ENCODE measurements around the gene LARP4B. TPM values are rescaled to one million over a fixed set of nuclear protein-coding genes. Genes with fewer than 3 reads are reported as not detected.

The LARP4B gene
- total RNA-seq, 4 donors from 2014 or later = 17.4 to 76.8 (median 32.2) TPM

- intact Hi-C loops (cut with DNase I; ENCODE audit: low total_unique reads) = no loop called here
- no peak overlapping the region for H3K4me3 ChIP-seq
- no peaks in the 10 kb centered on the region for H3K9me3 ChIP-seq
- no peak for DNase-seq
- no peaks in the 10 kb centered on the region for H3K4me1 ChIP-seq
- TF ChIP-seq, protein P1, sequence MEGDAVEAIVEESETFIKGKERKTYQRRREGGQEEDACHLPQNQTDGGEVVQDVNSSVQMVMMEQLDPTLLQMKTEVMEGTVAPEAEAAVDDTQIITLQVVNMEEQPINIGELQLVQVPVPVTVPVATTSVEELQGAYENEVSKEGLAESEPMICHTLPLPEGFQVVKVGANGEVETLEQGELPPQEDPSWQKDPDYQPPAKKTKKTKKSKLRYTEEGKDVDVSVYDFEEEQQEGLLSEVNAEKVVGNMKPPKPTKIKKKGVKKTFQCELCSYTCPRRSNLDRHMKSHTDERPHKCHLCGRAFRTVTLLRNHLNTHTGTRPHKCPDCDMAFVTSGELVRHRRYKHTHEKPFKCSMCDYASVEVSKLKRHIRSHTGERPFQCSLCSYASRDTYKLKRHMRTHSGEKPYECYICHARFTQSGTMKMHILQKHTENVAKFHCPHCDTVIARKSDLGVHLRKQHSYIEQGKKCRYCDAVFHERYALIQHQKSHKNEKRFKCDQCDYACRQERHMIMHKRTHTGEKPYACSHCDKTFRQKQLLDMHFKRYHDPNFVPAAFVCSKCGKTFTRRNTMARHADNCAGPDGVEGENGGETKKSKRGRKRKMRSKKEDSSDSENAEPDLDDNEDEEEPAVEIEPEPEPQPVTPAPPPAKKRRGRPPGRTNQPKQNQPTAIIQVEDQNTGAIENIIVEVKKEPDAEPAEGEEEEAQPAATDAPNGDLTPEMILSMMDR (IDR thresholded peaks at IDR 0.05) = no peak
- TF ChIP-seq POLR2A (IDR thresholded peaks at IDR 0.05) = no peak
- H3K27me3 ChIP-seq = no peaks in the 10 kb centered on the region
- no peak overlapping the region for H3K27ac ChIP-seq
- no peaks in the 10 kb centered on the region for H3K36me3 ChIP-seq
These were observed 33.5 kb upstream of the LARP4B start for GRCh38 chr10:964988-965417.

DNA sequence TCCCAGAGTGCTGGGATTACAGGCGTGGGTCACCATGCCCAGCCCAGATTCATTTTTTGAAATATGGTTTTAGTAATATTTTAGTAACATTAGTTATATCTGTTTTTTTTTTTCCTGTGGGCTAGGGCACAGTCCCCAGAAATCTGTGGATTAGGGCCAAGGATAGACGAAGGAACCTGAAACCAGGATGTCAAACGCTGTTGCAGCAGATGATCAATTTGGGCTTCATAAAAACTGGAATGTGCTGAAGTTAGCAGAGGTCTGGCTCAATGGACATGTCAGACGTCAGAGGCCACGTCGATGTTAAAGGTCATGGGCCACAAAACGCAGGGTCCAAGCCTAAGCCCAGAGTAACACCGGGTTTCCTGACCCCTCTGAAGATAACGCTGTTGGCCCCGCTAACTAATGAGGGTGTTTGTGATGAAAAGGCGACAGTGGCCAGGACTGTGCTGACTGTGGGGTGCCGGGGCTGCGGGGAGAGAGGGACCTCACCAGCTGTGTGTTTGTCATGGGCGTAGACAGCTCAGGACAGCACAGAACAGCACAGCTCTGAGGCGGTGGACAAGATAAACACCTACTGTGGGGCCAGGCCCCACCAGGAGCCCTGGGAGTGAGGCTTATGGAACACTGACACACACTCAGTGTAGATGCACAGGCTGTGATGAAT, 32.9 kb upstream of the LARP4B start:
- intact Hi-C loops (cut with DNase I; ENCODE audit: low total_unique reads) = no loop called here
- DNase-seq = no peak

GRCh38 chr10:963655-964054, 32.1 kb upstream of the LARP4B start:
- H3K4me1 ChIP-seq = no peaks in the 10 kb centered on the region
- no peak for DNase-seq
- TF ChIP-seq, protein P1 (IDR thresholded peaks at IDR 0.05) = no peak
- no peak for TF ChIP-seq POLR2A (IDR thresholded peaks at IDR 0.05)
- H3K4me3 ChIP-seq = no peak overlapping the region
- intact Hi-C loops (cut with DNase I; ENCODE audit: low total_unique reads) = no loop called here
- no peaks in the 10 kb centered on the region for H3K9me3 ChIP-seq
- no peaks in the 10 kb centered on the region for H3K27me3 ChIP-seq
- H3K27ac ChIP-seq = no peak overlapping the region
- H3K36me3 ChIP-seq = no peaks in the 10 kb centered on the region

More for the DNA sequence above, 32.9 kb upstream of the LARP4B start:
- Histone ChIP-seq H3K9me3 (no peaks in the 10 kb centered on the region), H3K27me3 (no peaks in the 10 kb centered on the region), H3K36me3 (no peaks in the 10 kb centered on the region), H3K4me1 (no peaks in the 10 kb centered on the region), H3K27ac (no peak overlapping the region), H3K4me3 (no peak overlapping the region)
- TF ChIP-seq, protein P1 (IDR thresholded peaks at IDR 0.05) = no peak
- TF ChIP-seq POLR2A (IDR thresholded peaks at IDR 0.05) = no peak

DNA sequence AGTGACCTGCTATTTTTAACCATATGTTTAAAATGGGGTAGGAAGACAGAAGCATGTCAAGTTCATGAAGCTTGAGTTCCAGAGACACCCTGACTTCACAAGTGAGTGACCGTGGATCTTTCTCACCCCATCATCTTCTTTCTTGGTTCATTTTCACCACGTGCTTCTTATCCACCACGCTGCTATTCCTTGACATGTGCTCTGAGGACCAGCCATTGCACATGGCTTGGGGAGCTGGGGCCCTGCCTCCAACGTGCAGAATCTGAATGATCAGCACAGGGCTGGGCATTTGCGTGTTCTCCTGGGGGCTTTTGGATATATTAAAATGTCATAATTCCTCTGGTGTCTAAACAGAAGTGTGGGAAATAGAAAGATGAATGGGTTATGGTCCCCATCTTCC, 31.7 kb upstream of the LARP4B start:
- no peak for DNase-seq
- no peaks in the 10 kb centered on the region for H3K4me1 ChIP-seq
- TF ChIP-seq, protein P1 (IDR thresholded peaks at IDR 0.05) = no peak
- no peak for TF ChIP-seq POLR2A (IDR thresholded peaks at IDR 0.05)
- no peaks in the 10 kb centered on the region for H3K9me3 ChIP-seq
- intact Hi-C loops (cut with DNase I; ENCODE audit: low total_unique reads) = no loop called here
- H3K4me3 ChIP-seq = no peak overlapping the region
- no peaks in the 10 kb centered on the region for H3K27me3 ChIP-seq
- no peaks in the 10 kb centered on the region for H3K36me3 ChIP-seq
- H3K27ac ChIP-seq = no peak overlapping the region

GRCh38 chr10:962342-962741, 30.8 kb upstream of the LARP4B start:
- H3K9me3 ChIP-seq = no peaks in the 10 kb centered on the region
- no peaks in the 10 kb centered on the region for H3K27me3 ChIP-seq
- no peaks in the 10 kb centered on the region for H3K36me3 ChIP-seq
- intact Hi-C loops (cut with DNase I; ENCODE audit: low total_unique reads) = no loop called here
- H3K4me3 ChIP-seq = no peak overlapping the region
- no peak for DNase-seq
- H3K4me1 ChIP-seq = no peaks in the 10 kb centered on the region
- TF ChIP-seq POLR2A (IDR thresholded peaks at IDR 0.05) = no peak
- TF ChIP-seq, protein P1 (IDR thresholded peaks at IDR 0.05) = no peak
- H3K27ac ChIP-seq = no peak overlapping the region

Data from uterus (tissue), 4 donors.